ENCODE results near the gene OR2T34. TPM values are rescaled to one million over a fixed set of nuclear protein-coding genes. Genes with fewer than 3 reads are reported as not detected.

The OR2T34 gene
- total RNA-seq, 2 donors from 2014 or later = not detected

DNA sequence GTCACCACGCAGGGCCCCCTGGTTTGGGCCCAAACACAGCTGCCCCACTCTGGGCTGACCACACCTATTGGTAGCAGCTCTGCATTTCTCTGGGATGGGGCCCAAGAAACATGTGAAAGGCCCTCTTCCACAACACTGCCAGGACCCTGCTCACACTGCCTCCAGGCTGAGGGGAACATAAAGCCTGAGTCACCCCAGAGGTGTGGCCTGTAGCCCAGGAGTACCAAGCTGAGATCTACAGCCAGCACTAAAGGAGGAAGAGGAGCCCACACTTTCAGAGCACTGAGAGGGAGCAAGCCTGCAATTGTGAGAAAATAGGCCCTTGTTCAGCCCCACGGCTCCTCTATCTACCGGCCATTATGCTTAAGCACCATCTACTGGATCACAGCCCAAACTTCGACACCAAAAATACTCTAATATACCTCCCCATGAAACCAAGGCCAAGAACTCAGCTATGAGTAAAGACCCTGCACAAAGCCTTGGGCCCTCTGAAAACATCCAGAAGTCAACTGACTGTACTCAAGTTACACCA is 37.4 kb upstream of the OR2T34 start:
- no peak for ATAC-seq (ENCODE audit: insufficient number of reproducible peaks, low FRiP score, low read depth)
- no peak overlapping the region for H3K27ac ChIP-seq
- no peak overlapping the region for H3K4me3 ChIP-seq
- H3K4me1 ChIP-seq (ENCODE audit: control insufficient read depth in 1 of 2, low read depth in 2 of 2) = no peaks in the 10 kb centered on the region
- DNase-seq (ENCODE audit: low spot score) = no peak
- H3K27me3 ChIP-seq (replicated peaks; ENCODE audit: insufficient read depth) = no peaks in the 10 kb centered on the region
- no peaks in the 10 kb centered on the region for H3K36me3 ChIP-seq
- H3K9me3 ChIP-seq = no peaks in the 10 kb centered on the region
- no peak for TF ChIP-seq CTCF (IDR thresholded peaks at IDR 0.05)

DNA sequence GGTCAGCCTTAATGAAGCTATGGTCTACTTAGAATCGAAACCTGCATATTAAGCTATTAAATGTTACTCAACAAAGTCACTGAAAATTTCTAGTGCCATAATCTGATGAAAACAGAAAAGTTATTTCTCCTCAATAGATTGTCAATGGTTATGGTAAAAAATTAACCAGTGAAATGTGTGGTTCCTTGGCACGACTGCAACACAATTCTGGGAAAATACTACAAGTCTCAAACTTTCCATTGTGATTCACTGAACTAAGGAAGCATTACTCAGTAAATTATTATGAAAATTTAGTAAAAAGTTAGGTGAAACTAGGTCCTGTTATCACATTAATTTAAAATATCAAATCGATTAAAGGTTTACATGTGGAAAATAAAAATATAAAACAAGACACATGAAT is 35.7 kb upstream of the OR2T34 start:
- DNase-seq (ENCODE audit: low spot score) (no peak), ATAC-seq (ENCODE audit: insufficient number of reproducible peaks, low FRiP score, low read depth) (no peak)
- no peaks in the 10 kb centered on the region for H3K27me3 ChIP-seq (replicated peaks; ENCODE audit: insufficient read depth)
- no peaks in the 10 kb centered on the region for H3K36me3 ChIP-seq
- H3K9me3 ChIP-seq = no peaks in the 10 kb centered on the region
- H3K4me1 ChIP-seq (ENCODE audit: control insufficient read depth in 1 of 2, low read depth in 2 of 2) = no peaks in the 10 kb centered on the region
- no peak overlapping the region for H3K4me3 ChIP-seq
- no peak for TF ChIP-seq CTCF (IDR thresholded peaks at IDR 0.05)
- no peak overlapping the region for H3K27ac ChIP-seq

- DNase-seq (ENCODE audit: low spot score) = no peak
- Histone ChIP-seq H3K9me3 (no peaks in the 10 kb centered on the region), H3K36me3 (no peaks in the 10 kb centered on the region), H3K4me1 (ENCODE audit: control insufficient read depth in 1 of 2, low read depth in 2 of 2) (no peaks in the 10 kb centered on the region), H3K4me3 (no peak overlapping the region), H3K27ac (no peak overlapping the region), H3K27me3 (replicated peaks; ENCODE audit: insufficient read depth) (no peaks in the 10 kb centered on the region)
- no peak for TF ChIP-seq CTCF (IDR thresholded peaks at IDR 0.05)
- ATAC-seq (ENCODE audit: insufficient number of reproducible peaks, low FRiP score, low read depth) = no peak
These were observed 24.8 kb upstream of the OR2T34 start for GRCh38 chr1:248599396-248599795.

GRCh38 chr1:248597589-248597988 is 23.0 kb upstream of the OR2T34 start, which contains the start of gene OR2T10:
OR2T10 (minus strand) TSS chr1:248597700; CDS start chr1:248593768, 3,932 bp downstream.
- Histone ChIP-seq H3K36me3 (no peaks in the 10 kb centered on the region), H3K4me1 (ENCODE audit: control insufficient read depth in 1 of 2, low read depth in 2 of 2) (no peaks in the 10 kb centered on the region), H3K9me3 (no peaks in the 10 kb centered on the region), H3K27me3 (replicated peaks; ENCODE audit: insufficient read depth) (no peaks in the 10 kb centered on the region), H3K27ac (no peak within 1 kb of the TSS), H3K4me3 (no peak within 1 kb of the TSS)
- ATAC-seq (ENCODE audit: insufficient number of reproducible peaks, low FRiP score, low read depth) = no peak
- no peak for DNase-seq (ENCODE audit: low spot score)
- TF ChIP-seq CTCF (IDR thresholded peaks at IDR 0.05) = no peak

DNA sequence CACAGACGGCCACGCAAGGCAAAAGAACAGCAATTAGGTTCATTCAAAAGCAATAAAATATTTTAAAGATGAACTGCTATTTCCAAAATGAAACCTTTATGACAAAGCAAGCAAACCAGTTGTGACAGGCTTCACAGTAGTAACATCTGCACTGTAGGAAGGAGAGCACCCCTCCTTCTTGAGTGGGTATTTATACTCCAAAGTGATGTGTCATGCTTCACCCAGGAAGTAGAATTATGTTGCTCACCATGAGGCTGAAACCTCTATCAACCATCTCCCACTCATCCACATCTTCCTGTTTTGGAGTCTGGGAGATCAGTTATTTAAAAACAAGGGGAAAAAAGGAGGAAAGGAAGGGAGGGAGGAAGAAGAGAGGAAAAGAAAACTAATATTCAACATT is 22.1 kb upstream of the OR2T34 start:
- Histone ChIP-seq H3K9me3 (no peaks in the 10 kb centered on the region), H3K27ac (no peak overlapping the region), H3K4me1 (ENCODE audit: control insufficient read depth in 1 of 2, low read depth in 2 of 2) (no peaks in the 10 kb centered on the region), H3K36me3 (no peaks in the 10 kb centered on the region), H3K27me3 (replicated peaks; ENCODE audit: insufficient read depth) (no peaks in the 10 kb centered on the region), H3K4me3 (no peak overlapping the region)
- DNase-seq (ENCODE audit: low spot score) (no peak), ATAC-seq (ENCODE audit: insufficient number of reproducible peaks, low FRiP score, low read depth) (no peak)
- no peak for TF ChIP-seq CTCF (IDR thresholded peaks at IDR 0.05)

Measured in thoracic aorta (tissue), 2 donors.